ENCODE results near the gene NFATC2.

The NFATC2 gene

GRCh38 chr20:51460569-51461265, 81.8 kb downstream of the NFATC2 start:
- Histone ChIP-seq H3K4me2 (ENCODE audit: low read depth, low read length, poor library complexity, severe bottlenecking) (no peak overlapping the region), H3K79me2 (ENCODE audit: insufficient read depth, low read length) (no peaks in the 10 kb centered on the region), H3K4me1 (ENCODE audit: insufficient read depth, low read length, poor library complexity, severe bottlenecking) (peaks cover 9% of the 10 kb centered on the region), H3K9me3 (ENCODE audit: insufficient read depth, low read depth, low read length) (no peaks in the 10 kb centered on the region), H2AFZ (ENCODE audit: low read length) (no peak overlapping the region), H3K27me3 (ENCODE audit: insufficient read depth, low read length, poor library complexity, severe bottlenecking) (no peaks in the 10 kb centered on the region), H3K36me3 (ENCODE audit: insufficient read depth, low read length) (peaks cover 59% of the 10 kb centered on the region; the same call in 1 of the 2 replicates), H3K9me2 (replicated peaks; ENCODE audit: low read depth, low read length) (no peaks in the 10 kb centered on the region), H4K20me1 (ENCODE audit: insufficient read depth, low read length, poor library complexity, severe bottlenecking) (no peaks in the 10 kb centered on the region), H3K9ac (ENCODE audit: low read depth, low read length, poor library complexity, severe bottlenecking) (no peak overlapping the region), H3K4me3 (ENCODE audit: low read length, poor library complexity, severe bottlenecking) (no peak overlapping the region), H3F3A (ENCODE audit: low read depth) (no peaks in the 10 kb centered on the region)
- no peak for TF ChIP-seq CTCF (conservative IDR thresholded peaks at IDR 0.05; ENCODE audit: low read length)
- no peak for TF ChIP-seq EZH2phosphoT487 (IDR thresholded peaks at IDR 0.05; ENCODE audit: borderline replicate concordance)

- Histone ChIP-seq H4K20me1 (ENCODE audit: insufficient read depth, low read length, poor library complexity, severe bottlenecking) (no peaks in the 10 kb centered on the region), H3K4me2 (ENCODE audit: low read depth, low read length, poor library complexity, severe bottlenecking) (no peak overlapping the region), H3K4me1 (ENCODE audit: insufficient read depth, low read length, poor library complexity, severe bottlenecking) (peaks cover 9% of the 10 kb centered on the region), H3K79me2 (ENCODE audit: insufficient read depth, low read length) (no peaks in the 10 kb centered on the region), H3F3A (ENCODE audit: low read depth) (no peaks in the 10 kb centered on the region), H3K36me3 (ENCODE audit: insufficient read depth, low read length) (peaks cover 55% of the 10 kb centered on the region; the same call in 1 of the 2 replicates), H3K9me2 (replicated peaks; ENCODE audit: low read depth, low read length) (no peaks in the 10 kb centered on the region), H3K27me3 (ENCODE audit: insufficient read depth, low read length, poor library complexity, severe bottlenecking) (no peaks in the 10 kb centered on the region), H3K4me3 (ENCODE audit: low read length, poor library complexity, severe bottlenecking) (no peak overlapping the region), H3K9ac (ENCODE audit: low read depth, low read length, poor library complexity, severe bottlenecking) (no peak overlapping the region), H3K9me3 (ENCODE audit: insufficient read depth, low read depth, low read length) (no peaks in the 10 kb centered on the region), H2AFZ (ENCODE audit: low read length) (no peak overlapping the region)
- TF ChIP-seq CTCF (conservative IDR thresholded peaks at IDR 0.05; ENCODE audit: low read length) (no peak), EZH2phosphoT487 (IDR thresholded peaks at IDR 0.05; ENCODE audit: borderline replicate concordance) (no peak)
These were observed 82.4 kb downstream of the NFATC2 start for GRCh38 chr20:51460163-51460562.

- H3K9me2 ChIP-seq (replicated peaks; ENCODE audit: low read depth, low read length) = no peaks in the 10 kb centered on the region
- H3K79me2 ChIP-seq (ENCODE audit: insufficient read depth, low read length) = no peaks in the 10 kb centered on the region
- H3K4me1 ChIP-seq (ENCODE audit: insufficient read depth, low read length, poor library complexity, severe bottlenecking) = peaks cover 9% of the 10 kb centered on the region
- H4K20me1 ChIP-seq (ENCODE audit: insufficient read depth, low read length, poor library complexity, severe bottlenecking) = no peaks in the 10 kb centered on the region
- H3K4me3 ChIP-seq (ENCODE audit: low read length, poor library complexity, severe bottlenecking) = no peak overlapping the region
- no peaks in the 10 kb centered on the region for H3K9me3 ChIP-seq (ENCODE audit: insufficient read depth, low read depth, low read length)
- no peak for TF ChIP-seq CTCF (conservative IDR thresholded peaks at IDR 0.05; ENCODE audit: low read length)
- no peak for TF ChIP-seq EZH2phosphoT487 (IDR thresholded peaks at IDR 0.05; ENCODE audit: borderline replicate concordance)
- H3K27me3 ChIP-seq (ENCODE audit: insufficient read depth, low read length, poor library complexity, severe bottlenecking) = no peaks in the 10 kb centered on the region
- peaks cover 63% of the 10 kb centered on the region for H3K36me3 ChIP-seq (ENCODE audit: insufficient read depth, low read length)
- no peak overlapping the region for H3K4me2 ChIP-seq (ENCODE audit: low read depth, low read length, poor library complexity, severe bottlenecking)
- H3F3A ChIP-seq (ENCODE audit: low read depth) = no peaks in the 10 kb centered on the region
- H3K9ac ChIP-seq (ENCODE audit: low read depth, low read length, poor library complexity, severe bottlenecking) = no peak overlapping the region
- H2AFZ ChIP-seq (ENCODE audit: low read length) = no peak overlapping the region
These were observed 83.6 kb downstream of the NFATC2 start for GRCh38 chr20:51458751-51459439.
